Measurements from ENCODE around the gene ZNF200.
"Not testable (repeated sequence)": the region's sequence is repeated elsewhere in the genome, so short reads cannot be mapped to it uniquely, and the experiment has no call there.

ZNF200 gene

GRCh38 chr16:3198334-3199072 lies 36.5 kb downstream of the ZNF200 start:
- DNase-seq (ENCODE audit: low read depth in 1 of 2, low spot score in 1 of 2) = no peak

GRCh38 chr16:3197694-3198333 lies 37.1 kb downstream of the ZNF200 start:
- DNase-seq (ENCODE audit: low read depth in 1 of 2, low spot score in 1 of 2) = not testable (repeated sequence)

GRCh38 chr16:3195975-3196374 lies 39.0 kb downstream of the ZNF200 start:
- no peak for DNase-seq (ENCODE audit: low read depth in 1 of 2, low spot score in 1 of 2)

- no peak for DNase-seq (ENCODE audit: low read depth in 1 of 2, low spot score in 1 of 2)
Observed at GRCh38 chr16:3194792-3195191, 40.2 kb downstream of the ZNF200 start.

GRCh38 chr16:3193221-3194212 lies 41.4 kb downstream of the ZNF200 start:
- no peak for DNase-seq (ENCODE audit: low read depth in 1 of 2, low spot score in 1 of 2)

GRCh38 chr16:3192476-3193019 lies 42.4 kb downstream of the ZNF200 start:
- no peak for DNase-seq (ENCODE audit: low read depth in 1 of 2, low spot score in 1 of 2)

- no peak for DNase-seq (ENCODE audit: low read depth in 1 of 2, low spot score in 1 of 2)
Observed at GRCh38 chr16:3190949-3191353, 44.0 kb downstream of the ZNF200 start.

GRCh38 chr16:3189869-3190268 lies 45.1 kb downstream of the ZNF200 start:
- no peak for DNase-seq (ENCODE audit: low read depth in 1 of 2, low spot score in 1 of 2)

GRCh38 chr16:3188925-3189825 lies 45.8 kb downstream of the ZNF200 start:
- no peak for DNase-seq (ENCODE audit: low read depth in 1 of 2, low spot score in 1 of 2)

GRCh38 chr16:3188675-3188924 lies 46.4 kb downstream of the ZNF200 start:
- DNase-seq (ENCODE audit: low read depth in 1 of 2, low spot score in 1 of 2) = no peak

GRCh38 chr16:3187798-3188674 lies 46.9 kb downstream of the ZNF200 start, which contains the start of gene OR1F1:
OR1F1 (plus strand) TSS chr16:3188204.
- peak in 1 of 2 donors; percentile 29 for DNase-seq (ENCODE audit: low read depth in 1 of 2, low spot score in 1 of 2)

- no peak for DNase-seq (ENCODE audit: low read depth in 1 of 2, low spot score in 1 of 2)
Observed at GRCh38 chr16:3186946-3187690, 47.8 kb downstream of the ZNF200 start.

- DNase-seq (ENCODE audit: low read depth in 1 of 2, low spot score in 1 of 2) = no peak
Observed at GRCh38 chr16:3183445-3184139, 51.4 kb downstream of the ZNF200 start.

GRCh38 chr16:3182608-3183444 lies 52.1 kb downstream of the ZNF200 start:
- no peak for DNase-seq (ENCODE audit: low read depth in 1 of 2, low spot score in 1 of 2)

- DNase-seq (ENCODE audit: low read depth in 1 of 2, low spot score in 1 of 2) = not testable (repeated sequence)
Observed at GRCh38 chr16:3182293-3182607, 52.7 kb downstream of the ZNF200 start.

- no peak for DNase-seq (ENCODE audit: low read depth in 1 of 2, low spot score in 1 of 2)
Observed at GRCh38 chr16:3180445-3180878, 54.5 kb downstream of the ZNF200 start.

GRCh38 chr16:3179651-3180050 lies 55.3 kb downstream of the ZNF200 start:
- no peak for DNase-seq (ENCODE audit: low read depth in 1 of 2, low spot score in 1 of 2)

Data from activated T-helper 1 cell treated with anti-CD3 and anti-CD28 coated beads, Interleukin-2, amount 50 U/mL, for 16 hours (primary cell).